Iris pigment epithelial cell (primary cell): ENCODE results near the gene CELA2A.
"Not testable (repeated sequence)": the region's sequence is repeated elsewhere in the genome, so short reads cannot be mapped to it uniquely, and the experiment has no call there.

ENCODE experiments used
- DNase-seq: peaks from one replicate; pipeline ENCODE4 v3.0.0-alpha.2; 2011; ENCODE audit warnings: low read depth

Gene CELA2A

DNA sequence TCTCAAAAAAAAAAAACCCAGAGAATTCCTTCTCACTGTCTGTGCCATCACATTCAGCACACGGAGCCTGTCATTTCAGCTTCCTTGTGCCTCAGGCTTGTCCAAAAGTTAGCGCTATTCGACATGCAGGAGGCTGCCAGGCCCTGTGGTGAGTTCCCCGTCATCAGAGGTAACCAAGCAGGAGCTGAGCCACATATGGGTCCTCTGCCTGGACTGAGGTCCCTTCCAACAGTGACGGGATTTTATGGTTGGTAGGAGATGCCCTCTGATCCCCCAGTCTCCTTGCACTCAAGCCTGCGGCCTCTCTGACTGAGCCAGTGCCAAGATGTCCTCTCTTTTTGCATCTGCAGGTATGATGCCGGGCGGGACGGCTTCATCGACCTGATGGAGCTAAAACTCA lies 31.0 kb upstream of the CELA2A start:
- DNase-seq = no peak

DNA sequence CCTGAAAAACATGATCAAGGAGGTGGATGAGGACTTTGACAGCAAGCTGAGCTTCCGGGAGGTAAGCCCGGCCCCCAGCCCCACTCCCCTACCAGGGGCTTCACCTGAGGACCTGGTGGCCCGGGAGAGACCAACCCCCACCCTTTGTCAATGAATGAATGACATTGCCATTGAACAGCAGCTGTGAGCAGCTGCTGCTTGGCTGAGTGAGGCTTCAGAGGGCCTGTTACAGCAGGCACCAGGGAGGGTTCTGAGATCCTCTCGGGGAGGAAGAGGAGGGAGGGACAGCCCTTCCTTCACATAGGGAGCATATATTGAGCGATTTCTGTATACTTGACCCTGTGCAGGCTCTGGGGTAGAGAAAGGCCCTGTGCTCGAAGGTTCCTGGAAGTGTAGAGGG lies 30.6 kb upstream of the CELA2A start:
- DNase-seq = no peak

DNA sequence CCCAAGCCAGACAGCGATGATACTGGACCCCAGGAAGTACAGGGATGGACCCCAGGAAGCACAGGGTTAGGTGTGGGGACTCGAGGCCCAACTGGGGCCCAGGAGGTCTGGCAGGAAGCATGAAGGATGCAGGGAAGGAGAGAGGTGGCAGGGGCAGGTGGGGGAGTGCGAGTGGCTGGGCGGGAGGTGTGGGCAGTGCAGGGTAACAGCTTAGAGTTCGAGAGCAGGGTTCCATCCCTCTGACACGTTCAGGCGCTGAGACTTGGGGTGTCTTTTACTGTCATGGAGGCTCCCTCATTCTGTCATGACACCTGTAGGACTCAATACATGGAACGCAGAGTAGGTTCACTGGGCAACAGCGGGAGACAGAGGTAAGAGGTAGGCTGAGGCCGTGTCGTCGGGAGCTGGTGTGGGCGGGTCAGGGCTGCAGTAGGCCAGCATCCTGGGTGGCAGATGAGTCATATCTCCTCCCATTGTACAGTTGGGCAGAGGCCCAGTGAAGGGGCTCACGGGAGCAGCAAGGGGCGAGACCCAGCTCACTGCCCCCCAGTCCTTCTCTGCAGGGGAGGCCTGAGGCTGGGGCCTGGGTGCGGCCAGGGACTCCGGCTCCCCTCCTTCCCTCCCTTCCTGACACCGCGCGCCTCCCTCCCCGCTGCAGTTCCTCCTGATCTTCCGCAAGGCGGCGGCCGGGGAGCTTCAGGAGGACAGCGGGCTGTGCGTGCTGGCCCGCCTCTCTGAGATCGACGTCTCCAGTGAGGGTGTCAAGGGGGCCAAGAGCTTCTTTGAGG lies 29.8 kb upstream of the CELA2A start:
- peak; percentile 63 for DNase-seq

DNA sequence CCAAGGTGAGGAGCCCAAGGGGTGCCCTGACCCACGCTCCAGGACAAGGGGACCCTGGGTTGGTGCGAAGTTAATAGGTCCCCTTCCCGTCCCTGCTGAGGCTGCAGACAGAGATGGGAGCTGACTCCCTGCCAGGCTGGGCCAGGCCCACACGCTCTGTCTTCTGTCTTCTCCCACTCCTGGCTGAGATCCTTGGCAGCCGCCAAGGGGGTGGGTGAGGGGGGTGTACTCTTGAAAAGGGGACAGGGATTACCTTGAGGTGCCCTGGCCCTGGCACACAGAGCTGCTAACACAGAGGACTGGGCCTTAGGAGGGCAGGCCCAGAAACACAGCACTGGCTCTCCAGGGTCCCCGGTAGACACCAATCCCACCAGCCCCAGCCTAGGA lies 29.3 kb upstream of the CELA2A start:
- DNase-seq = no peak

DNA sequence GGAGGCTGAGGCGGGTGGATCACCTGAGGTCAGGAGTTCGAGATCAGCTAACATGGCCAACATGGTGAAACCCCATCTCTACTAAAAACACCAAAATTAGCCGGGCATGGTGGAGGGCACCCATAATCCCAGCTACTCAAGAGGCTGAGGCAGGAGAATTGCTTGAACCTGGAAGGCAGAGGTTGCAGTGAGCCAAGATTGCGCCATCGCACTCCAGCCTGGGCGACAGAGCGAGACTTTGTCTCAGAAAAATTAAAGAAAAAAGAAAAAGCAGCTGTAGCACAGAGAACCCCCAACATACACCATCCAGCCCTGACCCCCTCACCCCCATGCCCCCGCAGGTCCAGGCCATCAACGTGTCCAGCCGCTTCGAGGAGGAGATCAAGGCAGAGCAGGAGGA lies 28.3 kb upstream of the CELA2A start:
- DNase-seq = not testable (repeated sequence)

DNA sequence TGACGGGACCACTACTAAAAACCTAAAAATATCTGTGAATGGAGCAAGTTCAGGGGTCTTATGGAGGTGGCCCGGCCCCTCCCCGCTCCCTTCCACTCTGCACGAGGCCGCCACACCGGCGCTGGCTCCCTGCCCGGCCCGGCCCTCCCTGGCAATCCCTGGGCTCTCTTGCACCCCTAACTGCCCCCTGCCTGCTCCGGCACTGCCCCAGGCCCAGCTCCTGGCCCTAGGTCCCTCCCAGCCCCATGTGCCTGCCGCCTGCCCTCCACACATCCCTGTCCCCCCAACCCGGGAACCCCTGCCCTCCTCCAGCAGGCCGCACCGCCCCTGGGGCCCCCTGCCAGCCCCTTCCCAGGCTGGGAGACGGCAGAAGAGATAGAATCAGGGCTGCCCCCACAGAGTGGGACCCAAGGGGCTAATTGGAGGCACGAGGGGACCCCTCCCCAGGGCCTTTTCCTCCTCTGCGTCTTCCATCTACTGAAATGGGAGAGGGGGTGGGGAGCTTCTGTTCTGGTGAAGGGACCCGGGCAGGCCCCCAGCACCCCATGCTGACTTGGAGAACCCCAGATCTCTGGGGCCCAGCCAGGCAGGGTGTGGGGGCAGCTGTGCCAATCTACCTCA lies 27.6 kb upstream of the CELA2A start:
- DNase-seq = no peak

DNA sequence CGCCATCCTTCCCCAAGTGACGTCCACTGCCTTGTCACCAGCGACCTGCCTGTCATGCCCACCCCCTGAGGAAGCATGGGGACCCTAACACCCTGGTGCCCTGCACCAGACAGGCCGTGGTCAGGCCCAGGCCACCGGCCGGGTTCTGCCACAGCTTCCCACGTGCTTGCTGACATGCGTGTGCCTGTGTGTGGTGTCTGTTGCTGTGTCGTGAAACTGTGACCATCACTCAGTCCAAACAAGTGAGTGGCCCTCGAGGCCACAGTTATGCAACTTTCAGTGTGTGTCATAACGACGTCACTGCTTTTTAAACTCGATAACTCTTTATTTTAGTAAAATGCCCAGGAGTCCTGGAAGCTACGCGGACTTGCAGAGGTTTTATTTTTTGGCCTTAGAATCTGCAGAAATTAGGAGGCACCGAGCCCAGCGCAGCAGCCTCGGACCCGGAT lies 26.8 kb upstream of the CELA2A start:
- peak; percentile 69 for DNase-seq

DNA sequence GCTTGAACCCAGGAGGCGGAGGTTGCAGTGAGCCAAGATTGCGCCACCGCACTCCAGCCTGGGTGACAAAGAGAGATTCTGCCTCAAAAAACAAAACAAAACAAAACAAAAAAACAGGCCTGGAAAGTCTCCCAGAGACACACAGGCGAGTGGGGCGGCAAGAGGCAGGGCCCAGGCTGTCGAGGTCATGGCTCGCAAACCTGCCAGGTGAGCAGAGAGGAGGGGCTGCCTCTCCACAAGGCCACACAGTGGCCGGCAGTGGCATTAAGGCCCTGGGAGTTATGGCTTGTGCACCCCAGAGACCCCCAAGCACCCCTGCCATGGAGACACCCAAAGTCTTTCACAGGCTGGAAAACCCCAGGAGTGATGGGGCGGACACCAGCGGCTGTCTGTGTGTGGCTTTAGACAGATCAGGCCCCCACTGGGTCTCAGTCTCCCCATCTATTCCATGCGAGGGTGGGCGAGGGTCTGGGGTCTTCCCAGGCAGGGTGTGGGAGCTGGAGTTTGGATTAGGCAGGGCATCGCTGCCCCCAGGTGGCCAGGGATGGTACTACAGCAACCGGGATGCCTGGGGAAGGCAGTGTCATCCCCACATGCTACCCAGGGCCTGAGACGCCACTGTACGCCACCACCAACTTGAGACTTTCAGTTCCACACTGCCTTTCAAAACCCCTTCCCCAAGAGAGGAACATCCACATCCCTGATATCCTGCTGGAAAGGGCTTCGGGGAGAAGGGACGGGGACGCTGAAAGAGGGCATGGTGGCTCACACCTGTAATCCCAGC lies 25.6 kb upstream of the CELA2A start:
- no peak for DNase-seq

DNA sequence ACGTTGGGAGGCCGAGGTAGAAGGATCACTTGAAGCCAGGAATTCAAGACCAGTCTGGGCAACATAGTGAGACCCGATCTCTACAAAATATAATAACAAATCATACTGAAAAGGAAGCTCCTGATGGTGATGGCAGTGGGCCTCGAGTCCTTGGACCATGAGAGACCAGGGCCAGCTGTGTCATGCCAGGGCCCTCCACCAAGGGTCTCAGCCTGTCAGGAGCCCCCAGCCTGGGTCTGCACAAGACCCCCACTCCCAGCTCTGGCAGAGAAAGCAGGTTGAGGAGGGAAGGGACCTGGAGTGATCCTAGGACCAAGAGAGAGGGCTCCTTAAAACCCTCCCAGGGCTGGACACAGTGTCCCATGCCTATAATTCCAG lies 25.0 kb upstream of the CELA2A start:
- DNase-seq = no peak

DNA sequence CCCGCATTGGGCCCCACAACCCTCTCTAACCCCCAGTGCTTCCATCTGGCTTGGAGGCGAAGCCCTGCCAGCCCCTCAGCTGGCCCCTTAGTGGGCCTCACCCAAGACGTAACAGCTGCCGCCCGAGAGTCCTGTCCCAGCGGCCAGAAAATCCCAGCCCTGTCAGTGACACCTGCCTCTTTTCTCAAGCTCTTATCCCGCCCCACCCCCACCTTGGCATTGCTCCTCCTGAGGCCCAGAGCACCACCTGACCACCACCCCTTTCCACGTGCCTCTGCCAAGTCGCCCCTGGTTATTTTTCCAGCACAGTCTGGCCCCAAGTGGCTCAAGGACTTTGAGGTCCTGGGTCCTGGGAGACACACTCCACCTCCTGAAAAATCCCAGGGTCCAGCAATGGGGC lies 24.2 kb upstream of the CELA2A start:
- DNase-seq = no peak

DNA sequence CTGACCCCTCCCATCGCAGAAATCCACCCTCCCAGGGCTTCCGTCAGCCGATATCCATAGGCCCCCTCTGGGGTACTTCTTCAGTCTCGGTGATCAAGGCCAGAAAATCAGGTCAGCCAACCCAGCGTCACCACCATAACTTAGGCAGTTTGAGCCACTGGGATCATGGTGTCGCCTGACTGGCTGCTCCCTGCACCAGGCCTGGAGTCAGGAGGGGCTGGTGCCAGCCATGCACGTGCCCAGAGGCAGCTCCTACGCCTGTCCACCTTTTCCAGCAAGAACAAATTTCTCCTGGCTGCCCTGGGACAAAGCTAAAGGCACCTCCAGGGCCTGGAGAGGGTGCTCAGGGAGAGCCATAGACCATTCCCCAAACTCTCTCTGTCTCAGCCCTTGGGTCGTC lies 23.1 kb upstream of the CELA2A start:
- no peak for DNase-seq

DNA sequence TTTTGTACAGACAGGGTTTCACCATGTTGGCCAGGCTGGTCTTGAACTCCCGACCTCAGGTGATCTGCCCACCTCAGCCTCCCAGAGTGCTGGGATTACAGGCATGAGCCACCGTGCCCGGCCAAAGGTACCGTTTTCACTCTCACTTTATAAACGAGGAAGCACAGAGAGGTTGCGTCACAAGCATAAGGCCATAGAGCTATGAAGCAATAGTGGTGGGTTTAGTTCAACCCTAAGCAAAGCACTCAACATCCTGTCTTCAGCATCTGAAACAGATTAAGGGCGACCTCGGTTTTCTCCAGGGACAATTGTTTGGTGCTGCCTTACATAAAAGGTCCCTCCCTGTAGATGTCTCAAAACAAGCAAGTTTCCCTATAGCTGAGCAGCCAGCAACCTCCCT lies 21.8 kb upstream of the CELA2A start:
- peak; percentile 87 for DNase-seq

DNA sequence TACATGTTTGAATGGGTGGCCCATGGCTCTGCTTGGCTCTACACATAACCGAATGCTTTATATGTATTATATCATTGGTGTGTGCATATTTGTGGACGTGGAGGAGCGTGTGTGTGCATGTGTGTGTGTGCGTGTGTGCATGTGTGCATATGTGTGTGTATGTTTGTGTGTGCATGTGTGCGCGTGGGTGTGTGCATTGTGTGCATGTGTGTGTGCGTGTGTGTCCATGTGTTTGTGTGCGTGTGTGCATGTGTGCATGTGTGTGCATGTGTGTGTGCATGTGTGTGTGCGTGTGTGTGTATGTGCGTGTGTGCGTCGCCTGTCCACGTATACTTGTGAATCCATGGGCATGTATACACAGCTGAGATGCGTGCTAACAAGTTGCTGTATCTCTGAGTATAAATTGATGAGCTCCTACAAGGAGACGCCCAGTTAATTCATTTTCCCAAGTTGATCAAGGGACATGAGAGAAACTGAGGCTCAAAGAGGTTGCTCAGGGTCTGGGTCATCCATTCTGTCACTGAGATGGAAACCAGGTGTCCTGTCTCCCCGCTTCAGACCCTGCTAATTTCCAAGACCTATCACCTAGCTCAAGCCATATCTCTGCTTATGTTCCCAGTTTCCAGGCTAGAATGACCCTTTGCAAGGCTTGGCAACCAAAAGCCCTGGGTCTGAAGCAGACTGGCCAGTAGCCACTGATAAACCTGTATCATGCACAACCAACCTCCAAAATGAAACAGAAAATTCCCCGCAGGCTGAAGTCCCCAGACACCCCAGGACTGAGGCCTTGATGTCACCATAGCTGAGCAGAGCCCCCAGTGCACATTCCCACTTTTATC lies 21.1 kb upstream of the CELA2A start:
- DNase-seq = no peak

DNA sequence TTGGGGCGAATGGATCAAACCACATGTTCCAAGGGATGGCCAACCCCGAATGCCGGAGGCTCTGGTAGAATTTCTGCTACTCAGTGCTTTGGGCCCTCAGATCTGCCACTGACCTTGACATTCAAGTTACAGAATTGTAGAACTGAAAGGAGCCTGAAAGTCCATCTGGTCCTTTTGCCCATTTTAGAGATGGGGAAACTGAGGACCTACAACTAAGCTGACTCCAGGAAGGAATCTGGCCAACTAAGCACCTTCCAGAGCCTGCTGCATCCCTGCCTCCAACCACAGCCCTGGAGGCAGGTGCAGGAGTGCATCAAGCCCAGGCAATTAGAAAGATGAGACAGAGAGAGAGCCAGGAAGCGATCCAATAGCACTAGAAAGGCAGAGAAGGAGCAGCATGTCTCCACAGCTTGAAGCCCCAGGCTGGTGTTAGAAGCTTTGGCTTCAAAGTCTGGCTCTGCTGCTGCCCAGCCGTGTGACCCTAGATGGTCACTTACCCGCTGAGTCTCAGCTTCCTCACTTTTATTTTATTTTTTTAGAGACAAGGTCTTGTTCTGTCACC lies 19.6 kb upstream of the CELA2A start:
- DNase-seq = no peak

DNA sequence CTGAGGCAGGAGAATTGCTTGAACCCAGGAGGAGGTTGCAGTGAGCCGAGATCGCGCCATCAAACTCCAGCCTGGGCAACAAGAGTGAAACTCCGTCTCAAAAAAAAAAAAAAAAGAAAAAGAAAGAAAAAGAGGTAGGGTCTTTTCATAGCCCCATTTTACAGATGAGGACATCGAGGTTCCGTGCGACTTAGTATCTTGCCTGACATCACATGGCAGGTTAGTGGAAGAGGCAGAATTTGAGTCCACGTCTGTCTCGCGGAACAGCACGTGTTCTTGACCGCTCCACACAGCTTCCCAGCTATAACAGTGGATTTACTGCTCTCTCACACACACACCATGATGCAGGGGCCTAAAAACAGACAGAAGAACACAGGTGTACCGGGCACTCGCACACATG lies 17.2 kb upstream of the CELA2A start:
- DNase-seq = no peak

DNA sequence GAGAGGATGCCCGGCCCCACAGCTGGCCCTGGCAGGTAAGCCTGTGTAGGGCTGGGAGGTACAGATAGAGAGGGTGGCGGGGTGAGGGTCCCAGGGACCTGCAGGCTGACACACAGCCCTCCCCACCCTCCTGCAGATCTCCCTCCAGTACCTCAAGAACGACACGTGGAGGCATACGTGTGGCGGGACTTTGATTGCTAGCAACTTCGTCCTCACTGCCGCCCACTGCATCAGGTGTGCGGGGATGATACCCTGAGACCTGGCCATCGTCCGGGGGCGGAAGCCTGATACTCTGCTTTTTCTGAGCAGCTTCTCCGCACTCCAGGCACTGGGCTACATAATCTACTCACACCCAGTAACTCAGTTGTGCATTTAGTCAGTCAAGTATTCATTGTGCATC lies 16.2 kb upstream of the CELA2A start:
- no peak for DNase-seq

DNA sequence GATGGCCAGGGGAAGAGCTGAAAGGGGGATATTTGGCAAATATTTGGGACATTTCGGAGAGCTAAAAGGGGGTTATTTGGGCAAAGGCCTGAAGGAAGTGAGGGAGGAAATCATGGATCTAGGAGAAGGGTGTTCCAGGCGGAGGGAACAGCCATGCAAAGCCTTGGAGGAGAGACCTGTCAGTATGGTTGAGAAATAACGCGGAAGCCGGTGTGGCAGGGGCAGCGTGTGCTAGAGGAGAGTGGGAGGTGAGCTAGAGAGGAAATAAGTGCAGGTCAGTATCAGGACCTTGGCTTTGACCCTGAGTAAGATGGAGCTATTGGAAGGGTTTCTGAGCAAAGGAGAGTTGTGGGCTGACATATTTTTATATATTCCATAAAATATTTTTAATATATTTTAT lies 15.3 kb upstream of the CELA2A start:
- no peak for DNase-seq

DNA sequence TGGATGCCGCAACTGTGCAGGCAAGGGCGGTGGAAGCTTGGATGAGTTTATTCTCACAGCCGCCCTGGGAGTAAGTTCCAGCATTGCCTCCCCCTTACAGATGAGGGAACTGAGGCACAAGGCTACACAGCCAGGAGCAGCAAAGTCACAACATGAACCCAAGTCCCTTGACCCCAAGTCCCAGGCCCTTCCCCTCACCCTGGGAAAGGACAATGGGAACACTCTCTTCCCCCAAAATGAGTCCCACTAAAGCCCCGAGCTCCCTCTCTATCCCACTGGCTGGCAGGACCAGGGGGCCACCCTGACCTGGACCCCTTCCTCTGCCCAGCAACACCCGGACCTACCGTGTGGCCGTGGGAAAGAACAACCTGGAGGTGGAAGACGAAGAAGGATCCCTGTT lies 14.4 kb upstream of the CELA2A start:
- no peak for DNase-seq

DNA sequence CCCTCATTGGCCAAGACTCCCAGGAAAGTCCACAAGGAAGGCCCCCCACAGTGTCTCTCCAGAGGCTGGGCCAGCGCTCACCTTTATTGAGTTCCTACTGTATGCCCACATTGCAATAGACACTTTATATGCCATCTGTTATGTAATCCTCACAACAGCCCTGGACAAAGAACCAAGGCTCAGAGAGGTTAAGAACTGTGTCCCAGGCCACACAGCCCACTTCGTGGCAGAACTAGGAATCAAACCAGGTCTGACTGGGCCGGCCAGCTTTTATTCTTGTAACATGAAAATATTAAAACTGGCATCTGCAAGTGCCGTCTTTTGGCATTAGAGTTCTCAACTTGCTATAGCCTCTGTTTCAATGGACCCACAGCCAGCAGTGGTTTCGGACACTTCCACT lies 13.8 kb upstream of the CELA2A start:
- DNase-seq = no peak

DNA sequence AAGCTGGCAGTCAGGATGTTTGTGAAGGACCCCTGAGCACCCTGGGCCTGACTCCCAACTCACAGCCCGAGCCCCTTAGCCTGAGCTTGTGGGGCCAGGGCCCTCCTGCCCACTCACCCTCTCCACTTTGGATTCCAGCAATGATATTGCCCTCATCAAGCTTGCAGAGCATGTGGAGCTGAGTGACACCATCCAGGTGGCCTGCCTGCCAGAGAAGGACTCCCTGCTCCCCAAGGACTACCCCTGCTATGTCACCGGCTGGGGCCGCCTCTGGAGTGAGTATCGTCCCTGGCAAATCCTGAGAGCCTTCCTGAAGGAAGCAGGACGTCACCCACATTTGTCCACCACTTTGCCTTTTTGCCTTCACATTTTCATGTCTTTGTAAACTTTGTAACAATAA lies 13.3 kb upstream of the CELA2A start:
- no peak for DNase-seq

DNA sequence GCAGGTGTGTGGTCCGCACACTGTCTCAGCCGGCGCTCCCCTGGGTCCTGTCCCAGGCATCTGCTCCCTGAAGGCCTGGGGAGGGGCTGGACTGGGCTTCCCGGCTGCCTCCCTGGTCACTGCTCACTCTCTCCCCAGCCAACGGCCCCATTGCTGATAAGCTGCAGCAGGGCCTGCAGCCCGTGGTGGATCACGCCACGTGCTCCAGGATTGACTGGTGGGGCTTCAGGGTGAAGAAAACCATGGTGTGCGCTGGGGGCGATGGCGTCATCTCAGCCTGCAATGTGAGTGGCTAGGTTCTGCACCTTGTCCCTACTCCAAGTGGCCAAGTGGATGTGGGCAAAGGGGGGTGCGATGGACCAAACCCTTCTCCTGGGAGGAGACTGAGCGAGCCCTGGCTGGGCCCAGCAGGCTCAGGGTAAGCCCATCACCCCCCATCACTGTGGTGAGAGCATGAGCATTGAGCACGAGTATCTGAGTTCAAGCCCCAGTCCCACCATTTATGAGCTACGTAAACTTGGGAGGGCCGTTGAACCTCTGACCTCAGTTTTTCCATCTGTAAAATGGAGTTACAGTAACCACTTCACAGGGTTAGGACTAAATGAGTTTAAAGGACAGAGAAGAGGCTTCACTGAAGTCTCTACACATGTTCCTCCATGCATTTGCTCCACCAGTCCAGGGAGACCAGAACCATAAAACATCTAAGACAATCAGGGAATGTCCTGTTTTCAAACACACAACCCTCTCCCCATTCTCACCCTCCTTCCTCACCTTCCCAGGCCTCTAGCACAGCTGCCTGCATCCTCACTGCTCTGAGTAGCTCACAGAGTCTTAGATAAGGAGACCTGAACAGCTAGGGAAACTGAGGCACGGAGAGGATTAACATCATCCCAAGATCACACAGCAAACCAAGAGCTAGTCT lies 11.8 kb upstream of the CELA2A start:
- no peak for DNase-seq
